GM19438 (cell line): ENCODE measurements around the gene TGM5.
"Not testable (repeated sequence)": the region's sequence is repeated elsewhere in the genome, so short reads cannot be mapped to it uniquely, and the experiment has no call there.

Experiments used
- ATAC-seq: cut with Tn5 transposase; IDR thresholded peaks from one replicate; pipeline ENCODE4 v1.9.1; 2021; ENCODE audit warnings: low read depth; ENCODE audit not compliant: unreplicated experiment

TGM5 gene

DNA sequence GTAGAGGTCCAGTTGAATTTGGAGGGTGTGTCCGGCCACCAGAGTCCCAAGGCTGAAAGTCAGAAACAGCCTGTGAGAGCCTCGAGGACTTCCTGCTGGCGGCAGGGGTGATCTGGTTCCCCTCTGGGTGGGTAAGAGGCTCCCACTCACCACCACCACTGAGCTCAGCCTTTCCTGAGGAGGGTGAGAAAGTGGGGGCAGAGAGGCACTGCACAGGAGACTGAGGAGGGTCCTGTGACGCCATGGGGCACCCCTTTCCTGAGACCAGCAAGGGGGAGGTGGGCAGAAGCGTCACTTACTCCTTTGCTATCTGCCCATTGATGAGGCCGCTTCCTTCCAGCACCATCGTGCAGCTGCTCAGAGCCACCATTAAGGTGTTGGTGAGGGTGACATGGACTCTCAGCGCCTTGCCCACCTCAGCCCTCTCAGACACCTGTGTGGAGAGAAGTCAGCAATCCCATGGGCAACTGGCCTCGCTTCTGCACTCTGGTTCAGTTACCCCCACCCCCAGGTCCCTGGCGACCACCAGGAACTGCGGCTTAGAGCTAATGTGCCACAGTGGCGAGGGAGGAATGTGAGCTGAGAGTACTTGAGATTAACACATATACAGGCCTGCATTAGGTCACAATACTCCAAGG, 10.0 kb upstream of the TGM5 start:
- ATAC-seq = no peak

DNA sequence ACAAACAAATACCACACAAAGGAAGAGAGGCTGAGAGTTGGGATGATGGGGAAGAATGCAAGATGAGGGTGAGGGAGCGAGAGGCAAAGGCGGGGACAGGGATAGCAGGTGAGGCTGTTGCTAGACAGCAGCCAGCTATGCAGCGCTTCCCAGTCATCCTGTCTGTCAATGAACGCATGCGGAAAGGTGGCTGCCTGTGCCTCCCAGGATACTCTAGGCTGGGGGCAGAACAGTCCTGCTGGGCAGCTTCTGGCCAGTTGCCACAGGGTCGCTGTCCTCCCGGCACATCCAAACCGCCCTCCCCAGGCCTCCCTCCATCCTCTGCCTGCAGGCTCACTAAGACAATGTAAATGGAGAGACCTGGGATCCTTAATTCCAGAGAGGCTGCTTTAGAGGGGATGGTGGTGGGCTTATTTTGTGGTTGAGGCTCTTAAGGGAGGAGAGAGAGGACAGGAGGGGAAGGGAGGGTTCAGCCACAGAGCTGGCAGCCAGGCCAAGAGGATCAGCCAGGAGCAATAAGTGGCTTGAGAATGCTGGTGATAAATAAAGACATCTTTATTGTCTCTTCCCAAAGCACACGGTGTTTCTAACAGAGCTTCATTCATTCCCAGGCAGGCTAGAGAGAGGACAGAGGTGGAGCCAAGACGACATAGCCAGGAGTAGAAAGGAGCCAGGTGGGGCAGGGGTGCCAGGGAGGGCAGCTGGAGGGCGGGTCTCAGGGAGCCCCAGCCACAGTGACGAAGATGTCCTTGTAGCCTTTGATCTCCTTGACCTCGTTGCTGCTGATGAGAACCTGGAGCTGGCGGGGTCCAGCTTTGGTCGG, 9.2 kb upstream of the TGM5 start:
- ATAC-seq = no peak

DNA sequence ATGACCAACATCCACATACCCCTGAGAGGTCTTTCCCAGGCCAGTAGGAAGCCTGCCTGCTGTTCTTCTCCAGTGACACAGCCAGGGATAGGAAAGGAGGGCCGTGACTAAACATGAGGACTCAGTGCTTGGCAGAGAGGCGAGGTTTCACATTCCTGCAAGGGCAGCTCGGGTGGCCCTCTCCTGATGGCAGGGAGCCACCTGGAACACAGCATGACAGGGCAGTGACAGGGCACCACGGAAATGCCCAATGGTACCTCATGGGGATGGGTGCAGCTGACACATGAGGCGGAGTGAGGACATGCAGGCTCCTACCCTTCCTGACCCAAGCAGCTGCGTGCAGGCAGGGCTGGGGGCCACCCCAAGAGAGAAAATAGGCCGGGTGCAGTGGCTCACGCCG, 7.4 kb upstream of the TGM5 start:
- ATAC-seq = no peak

DNA sequence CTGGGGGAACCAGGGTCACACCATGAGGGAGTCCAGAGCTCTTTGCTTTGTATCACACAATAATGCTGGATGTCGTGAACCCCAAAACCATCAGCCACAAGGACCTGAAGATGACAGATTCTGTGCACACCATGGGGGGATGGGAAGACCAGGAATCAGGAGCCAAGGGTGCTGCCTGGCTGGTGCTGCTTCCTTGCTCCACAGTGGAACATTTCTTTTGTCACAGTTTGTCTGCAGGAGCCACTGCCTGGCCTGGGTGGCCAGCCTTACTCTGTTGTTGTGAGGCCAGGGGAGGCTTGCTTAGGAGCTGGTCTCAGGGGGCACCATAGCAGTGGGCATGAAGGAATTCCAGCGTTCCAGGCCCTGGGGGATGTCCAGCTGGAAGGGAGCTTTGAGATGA, 6.5 kb upstream of the TGM5 start:
- ATAC-seq = no peak

DNA sequence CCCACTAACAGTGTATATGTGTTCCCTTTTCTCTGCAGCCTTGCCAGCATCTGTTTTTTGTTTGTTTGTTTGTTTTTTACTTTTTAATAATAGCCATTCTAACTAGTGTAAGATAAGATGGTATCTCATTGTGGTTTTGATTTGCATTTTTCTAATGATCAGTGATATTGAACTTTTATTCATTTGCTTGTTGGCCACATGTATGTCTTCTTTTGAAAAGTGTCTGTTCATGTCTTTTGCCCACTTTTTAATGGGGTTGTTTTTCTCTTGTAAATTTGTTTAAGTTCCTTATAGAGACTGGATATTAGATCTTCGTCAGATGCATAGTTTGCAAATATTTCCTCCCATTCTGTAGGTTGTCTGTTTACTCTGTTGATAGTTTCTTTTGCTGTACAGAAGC, 5.2 kb upstream of the TGM5 start:
- not testable (repeated sequence) for ATAC-seq

DNA sequence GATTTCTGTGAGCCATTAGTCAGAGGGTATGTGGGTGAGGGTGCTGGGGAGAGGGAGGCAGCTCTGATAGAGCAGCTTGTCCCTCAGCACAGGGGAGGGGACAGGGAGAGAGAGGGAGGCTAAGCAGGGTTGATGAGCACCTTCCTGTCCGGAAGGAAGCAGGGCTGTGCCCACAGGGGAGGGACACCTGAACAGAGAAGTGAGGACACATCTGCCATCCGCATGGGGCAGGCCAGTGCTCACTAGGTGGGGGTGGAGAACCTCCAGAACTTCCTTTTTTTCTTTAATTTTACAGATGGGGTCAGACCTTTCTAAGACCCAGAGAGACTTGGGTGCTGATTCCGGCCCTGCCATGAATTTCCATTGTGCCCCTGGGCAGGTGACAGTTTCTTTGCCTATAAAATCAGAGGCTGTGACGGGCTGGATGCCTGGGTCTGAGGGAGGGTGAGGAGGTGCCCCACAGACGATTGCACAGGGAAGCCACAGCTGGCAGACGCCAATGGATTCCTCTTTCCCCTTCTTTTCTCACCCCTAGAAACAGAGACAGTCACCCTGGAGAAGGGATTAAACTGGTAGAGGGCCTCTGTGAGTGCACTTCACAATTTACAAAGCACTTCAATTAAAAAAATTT, 4.1 kb upstream of the TGM5 start:
- no peak for ATAC-seq

DNA sequence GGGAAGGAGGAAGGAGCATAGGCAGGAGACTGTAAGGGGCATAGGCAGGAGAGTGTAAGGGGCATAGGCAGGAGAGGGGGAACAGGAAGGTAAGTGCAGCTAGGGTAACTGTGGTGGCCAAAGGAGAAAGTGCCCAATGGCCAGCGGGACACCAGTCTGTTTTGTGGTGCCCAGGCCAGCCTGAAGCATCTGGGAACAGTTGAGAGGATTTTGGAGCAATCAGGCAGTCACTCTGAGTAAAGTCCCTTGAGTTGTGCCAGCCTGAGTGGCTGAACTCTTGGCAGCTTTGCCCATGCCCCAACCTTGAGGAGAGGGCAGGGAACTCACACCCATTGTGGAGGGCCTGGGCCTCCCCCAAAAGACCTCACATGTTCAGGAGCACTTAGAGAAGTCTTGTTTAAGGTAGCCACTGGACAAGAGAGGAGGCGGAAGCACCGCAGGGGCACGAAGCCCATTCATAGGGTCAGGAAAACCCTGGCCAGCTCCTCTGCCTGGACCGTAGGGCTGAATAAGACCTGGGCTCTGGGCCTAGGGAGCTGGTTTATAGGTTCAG, 3.5 kb upstream of the TGM5 start:
- no peak for ATAC-seq

DNA sequence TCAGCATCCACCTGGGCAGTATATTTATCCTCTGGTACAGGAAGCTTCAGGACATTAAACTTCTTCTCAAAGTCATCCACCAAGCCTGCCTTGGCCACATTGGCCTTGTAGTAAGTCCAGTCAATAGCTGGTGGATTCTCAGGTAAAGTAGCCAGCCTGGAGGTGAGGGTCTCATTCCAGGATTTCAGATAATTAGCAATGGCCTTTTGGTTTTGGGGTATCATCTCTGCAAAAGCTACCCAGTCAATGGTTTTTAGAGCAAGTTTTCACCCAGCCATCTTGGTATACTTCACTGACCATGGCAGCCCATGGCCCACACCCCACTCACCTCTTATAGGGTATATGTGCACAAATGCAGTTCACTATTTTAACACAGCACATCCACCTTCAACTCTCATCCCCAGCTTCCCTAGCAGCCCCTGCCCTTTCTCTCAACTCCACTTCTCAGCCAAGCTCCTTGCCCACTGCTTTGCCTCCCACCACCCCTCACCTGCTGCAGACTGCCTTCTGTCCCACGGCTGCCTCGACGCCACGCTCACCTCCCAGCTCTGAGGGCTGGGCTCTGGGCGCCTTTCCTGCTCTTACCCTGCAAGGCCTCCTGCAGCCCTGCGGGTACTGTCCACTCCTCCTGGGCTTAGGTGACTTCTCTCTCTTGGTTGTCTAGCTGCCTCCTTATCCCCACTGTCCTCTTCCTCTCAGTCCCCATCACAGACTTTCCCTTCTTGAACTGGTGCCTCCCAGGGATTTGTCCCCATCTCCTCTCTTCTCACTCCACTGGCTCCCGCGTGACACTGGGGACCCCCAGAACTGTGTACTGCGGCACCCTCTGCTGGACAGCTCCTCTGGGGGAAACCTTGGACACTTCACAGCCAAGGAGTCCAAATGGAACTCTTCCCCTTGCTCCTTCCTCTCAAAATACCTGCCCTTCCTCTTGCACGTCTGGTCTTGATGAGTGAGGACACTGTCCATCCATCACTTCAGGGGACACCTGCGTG, 1.7 kb upstream of the TGM5 start:
- no peak for ATAC-seq

DNA sequence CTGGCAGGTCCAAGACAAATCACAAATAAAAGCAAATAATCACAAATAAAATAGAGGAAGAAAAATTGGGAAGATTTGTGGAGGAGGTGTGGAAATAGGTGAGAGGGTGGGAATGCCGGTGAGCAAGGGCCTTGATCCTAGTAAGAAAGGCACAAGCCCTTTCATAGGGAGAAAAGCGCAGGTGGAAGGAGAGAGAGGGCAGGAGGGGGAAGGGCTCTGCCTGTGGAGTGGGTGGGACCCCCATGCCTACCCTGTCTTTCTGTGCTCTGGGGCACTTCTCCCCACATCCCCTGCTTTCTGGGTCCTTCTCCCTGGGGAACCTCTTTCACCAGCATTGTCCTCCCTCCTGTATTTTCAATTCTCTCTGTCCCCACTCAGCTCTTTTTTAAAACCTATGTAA, 711 bp upstream of the TGM5 start:
- ATAC-seq = no peak

DNA sequence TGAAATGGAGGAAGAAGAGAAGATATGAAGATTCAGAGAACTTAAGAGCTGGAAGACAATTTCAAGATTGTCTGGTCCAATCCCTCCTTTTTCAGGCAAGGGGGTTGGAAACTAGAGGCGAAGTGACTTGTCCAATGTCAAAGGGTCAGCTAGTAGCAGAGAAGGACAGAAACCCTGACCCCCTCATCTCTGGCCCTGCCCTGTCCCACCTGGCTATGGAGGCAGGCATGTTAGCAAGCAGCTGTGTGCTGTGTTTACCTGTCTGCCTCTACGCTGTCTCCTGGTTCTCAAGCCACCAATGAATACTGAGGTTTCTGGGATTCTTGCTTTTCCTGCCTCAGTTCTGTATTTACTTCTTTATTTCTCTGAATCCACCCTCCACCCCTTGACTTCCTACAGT, 342 bp downstream of the TGM5 start:
- ATAC-seq = no peak

DNA sequence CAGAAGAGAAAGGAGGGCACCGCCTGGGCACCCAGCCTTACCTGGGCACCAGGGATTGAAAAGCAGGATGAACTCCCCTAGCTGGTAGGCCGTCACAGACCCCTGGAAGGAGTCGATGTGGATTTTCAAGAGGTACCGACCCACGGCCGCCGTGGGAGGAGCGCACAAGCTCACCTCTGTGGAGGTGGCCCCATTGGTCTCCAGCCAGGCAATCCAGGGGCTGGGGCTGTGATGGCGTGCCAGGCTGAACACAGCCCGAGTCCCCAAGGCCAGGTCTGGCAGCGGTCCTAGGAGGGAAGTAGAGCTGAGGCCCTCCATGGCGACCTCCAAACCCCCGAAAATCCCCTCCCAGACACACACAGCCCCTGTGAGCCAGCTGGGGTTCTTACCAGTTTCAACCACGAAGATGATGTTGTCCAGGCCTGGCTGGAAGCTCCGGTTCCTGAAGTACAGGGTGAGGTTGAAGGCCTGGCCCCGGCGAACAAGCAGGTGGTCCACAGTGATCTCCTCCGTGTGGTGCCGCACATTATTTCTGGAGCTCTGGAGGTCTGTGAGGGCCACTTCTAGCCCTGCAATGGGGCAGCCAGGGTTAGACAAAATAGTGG, 6.6 kb downstream of the TGM5 start:
- no peak for ATAC-seq

DNA sequence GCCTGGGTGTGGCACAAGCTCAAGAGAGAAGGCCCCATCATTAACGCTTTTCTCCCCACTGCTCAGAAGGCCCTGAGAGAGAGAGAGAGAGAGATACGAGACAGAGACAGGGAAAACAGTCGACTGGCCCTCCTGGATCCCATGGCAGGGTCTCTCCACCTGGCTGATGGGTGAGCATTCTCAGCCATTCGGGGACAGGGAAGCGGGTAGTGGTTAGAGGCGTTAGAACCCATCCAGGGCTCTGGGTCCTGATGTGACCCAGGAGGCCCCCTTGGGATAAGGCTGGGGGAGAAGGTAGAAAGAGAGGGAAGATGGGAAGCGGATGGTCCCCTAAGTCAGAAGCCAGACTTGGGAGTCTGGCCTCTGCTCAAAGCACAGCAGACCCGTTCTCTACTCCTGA, 7.9 kb downstream of the TGM5 start:
- no peak for ATAC-seq

DNA sequence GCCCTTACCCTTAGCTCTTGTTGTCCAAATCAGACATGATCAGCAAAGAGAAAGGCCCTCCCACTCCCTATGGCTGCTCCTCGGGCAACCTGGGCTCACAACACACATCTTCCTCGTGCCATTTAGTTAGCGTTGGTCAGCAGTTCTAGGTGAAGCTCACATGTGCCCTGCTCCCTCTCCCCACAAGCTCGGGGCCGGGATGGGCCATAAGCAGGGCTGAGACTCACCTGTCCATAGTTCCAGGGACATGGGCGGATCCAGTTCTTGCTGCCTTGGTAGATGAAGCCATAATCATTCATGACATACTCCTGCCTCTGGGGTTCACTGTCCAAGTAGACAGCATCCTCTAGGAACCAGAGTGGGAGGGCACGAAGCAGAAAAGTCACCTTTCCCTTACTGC, 10.4 kb downstream of the TGM5 start:
- no peak for ATAC-seq

DNA sequence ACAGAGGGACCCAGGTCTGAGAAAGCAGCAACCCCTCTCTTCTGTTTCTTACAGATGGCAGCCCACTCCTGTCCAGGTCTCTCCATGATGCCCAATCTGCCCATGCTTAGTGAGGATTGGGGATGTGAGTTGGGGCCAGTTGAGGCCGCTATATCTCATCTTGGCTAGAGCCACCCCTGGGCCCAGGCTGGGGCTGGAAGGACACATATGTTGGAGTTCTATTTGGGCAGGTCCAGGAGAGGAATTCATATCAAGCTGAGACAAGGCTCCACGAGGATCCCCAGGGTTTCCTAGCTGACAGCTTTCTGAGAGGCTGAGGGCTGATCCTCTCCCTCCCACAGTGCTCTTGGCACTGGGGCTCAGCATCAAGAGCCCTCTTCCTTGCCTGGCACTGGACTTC, 11.4 kb downstream of the TGM5 start:
- ATAC-seq = no peak

DNA sequence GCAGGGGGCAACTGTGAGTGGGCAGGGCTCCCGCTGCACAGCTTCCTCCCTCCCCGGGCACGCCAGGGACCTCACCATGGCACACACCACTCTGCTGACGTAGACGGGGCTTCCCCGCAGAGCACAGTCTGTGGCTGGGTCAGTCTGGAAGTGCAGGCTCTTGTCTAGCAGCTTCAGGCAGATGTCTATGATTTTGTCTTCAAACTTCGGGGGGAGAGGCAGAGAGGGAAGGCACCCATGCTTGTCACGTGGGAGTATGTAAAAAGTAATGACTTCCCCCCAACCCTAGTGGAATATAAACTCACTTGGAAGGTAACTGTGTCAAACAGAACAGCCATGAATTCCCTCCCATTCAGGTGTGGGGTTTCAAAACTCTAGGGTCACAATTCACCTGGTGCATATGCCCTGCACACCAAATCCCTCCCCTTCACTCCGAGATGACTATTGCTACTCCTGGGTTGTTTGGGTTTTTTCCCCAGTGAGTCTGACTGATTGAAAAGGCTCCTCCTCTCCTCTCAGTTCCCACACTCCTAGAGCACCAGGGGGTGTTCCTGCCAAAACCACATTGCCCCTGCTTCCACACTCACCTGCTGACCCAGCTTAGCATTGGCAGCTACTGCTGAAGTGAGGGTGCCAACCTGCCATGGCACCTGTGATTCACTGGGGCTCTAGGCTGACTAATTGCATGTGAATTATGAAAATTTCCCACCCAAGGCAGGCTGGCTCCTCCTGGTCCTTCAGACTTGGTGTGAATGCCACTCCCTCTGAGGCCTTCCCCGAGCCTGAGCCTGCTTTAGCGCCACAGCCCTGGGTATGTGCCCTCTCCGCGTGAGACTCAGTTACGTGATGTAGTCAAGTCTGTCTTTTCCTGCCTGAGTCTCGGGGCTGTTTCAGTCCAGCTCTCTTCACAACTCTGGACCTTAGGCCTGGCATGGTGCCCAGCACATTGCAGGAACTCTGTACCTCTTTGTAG, 13.0 kb downstream of the TGM5 start:
- peak; percentile 45 for ATAC-seq

DNA sequence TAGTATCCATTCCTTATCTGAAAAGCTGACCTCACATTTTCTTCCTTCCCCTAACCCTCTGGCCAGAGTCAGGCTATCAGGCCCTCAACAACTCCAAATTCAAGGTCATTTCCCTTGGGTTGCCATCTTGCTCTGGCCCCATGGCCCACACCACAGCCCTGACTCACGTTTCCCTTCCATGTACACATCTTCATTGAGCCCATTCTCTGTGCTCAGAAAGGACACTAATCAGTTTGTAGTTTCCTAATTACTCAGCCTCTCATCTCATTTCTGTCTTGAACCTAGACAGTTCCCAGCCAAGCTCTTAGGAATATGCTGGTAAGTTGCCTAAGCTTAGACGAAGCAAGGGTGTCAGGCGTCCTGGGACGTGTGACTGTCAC, 14.9 kb downstream of the TGM5 start:
- no peak for ATAC-seq

DNA sequence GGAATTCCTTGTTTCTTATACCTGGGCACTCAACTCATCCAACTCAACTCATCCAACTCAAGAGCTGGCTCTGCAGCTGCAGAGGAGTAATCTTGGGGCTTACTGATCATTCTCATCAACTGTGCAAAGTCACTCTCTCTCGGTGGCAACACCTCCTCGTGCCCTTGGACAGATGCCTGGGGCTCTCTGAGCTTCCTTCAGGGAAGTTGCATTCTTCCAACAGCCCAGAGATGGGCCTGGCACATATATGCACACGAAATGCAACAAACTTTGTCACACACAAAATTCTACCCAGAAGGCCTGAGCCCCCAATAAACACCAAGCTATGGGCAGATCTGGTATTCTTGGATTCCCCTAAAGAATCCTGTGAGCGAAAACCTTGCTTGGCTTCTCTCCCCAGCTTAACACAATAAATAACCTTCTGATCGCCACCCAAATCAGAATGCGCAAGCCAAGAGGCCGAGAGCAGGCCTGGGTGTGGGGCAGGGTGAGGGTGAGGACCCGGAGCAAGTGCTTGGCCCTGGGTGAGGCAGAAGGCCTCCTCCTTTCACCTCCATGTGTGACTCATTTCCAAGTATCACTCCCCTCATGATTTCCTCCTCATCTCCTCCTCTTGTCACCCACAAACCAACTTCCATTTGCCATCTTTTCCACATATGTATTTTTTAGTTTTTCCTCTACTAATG, 15.4 kb downstream of the TGM5 start:
- no peak for ATAC-seq

DNA sequence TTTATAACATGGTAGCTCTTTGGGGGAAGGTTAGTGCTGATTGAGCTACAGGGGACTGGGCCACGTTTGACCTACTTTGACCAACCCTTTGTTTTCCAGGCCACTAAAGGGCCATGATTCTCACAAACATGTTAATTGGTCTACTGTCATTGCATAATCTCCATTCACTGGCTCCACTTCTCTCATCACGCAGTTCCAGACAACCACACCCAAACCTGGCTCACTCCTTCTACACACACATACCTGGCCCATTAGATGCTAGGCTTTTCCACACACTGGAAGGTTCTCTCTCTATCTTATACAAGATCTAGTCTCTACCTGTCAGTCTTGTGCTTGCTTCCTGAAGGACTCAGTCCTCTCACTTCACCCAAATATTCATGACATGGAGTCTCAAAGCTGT, 15.9 kb downstream of the TGM5 start:
- no peak for ATAC-seq
